K562 (cell line): ENCODE data around the gene STUM. TPM values are rescaled to one million over a fixed set of nuclear protein-coding genes. Genes with fewer than 3 reads are reported as not detected.
A peak's percentile ranks its signal among the peaks of the same experiment; 100 is the strongest.

Experiments
- ATAC-seq: fragments of 200-7000 bp; cut with Tn5 transposase; 3 replicates; pipeline ENCODE4 v1.9.1; 2020; ENCODE audit warnings: moderate library complexity
- BruUV-seq: library from RNA; stranded (reverse); fragments of 400-500 nt; replicated peaks from 2 replicates; lab custom pipeline; 2021; lab: Mats Ljungman, UMichigan
- CTCF ChIA-PET: fragments of 300-600 bp; formaldehyde crosslinking; extraction: SDS; loops from one replicate; lab custom pipeline; 2021; ENCODE audit warnings: low intra/inter-chr PET ratio; lab: Yijun Ruan, JAX
- POLR2A ChIA-PET: fragments of 300-600, 350-650 bp; sonication (Branson Sonifier 250); formaldehyde crosslinking; extraction: SDS; loops from one replicate; lab custom pipeline; 2021; ENCODE audit warnings: antibody characterized with exemption, inconsistent platforms; lab: Yijun Ruan, JAX
- DNase-seq, 4 experiments: peaks; one replicate each; pipeline versions ENCODE4 v3.0.0 to v3.0.0-alpha.2; 2011 to 2018; ENCODE audit warnings: low spot score in 3 of 4, mixed read lengths in 3 of 4; ENCODE audit errors: extremely low read depth in 1 of 4
- FAIRE-seq: peaks from 2 replicates; lab custom pipeline; 2011; peaks lifted over from hg19 to GRCh38; lab: Jason Lieb, UNC
- H2AFZ ChIP-seq: 2 replicates; pipeline ENCODE4 v1.6.0; 2011; ENCODE audit warnings: low read depth, low read length, control low read depth, inconsistent platforms
- H3K27ac ChIP-seq: fragments of 200-600 bp; 3 replicates; pipeline ENCODE4 v1.8.0; 2011; ENCODE audit warnings: low read depth, mild to moderate bottlenecking, control low read depth, inconsistent platforms, low read length, moderate library complexity, mixed read lengths; ENCODE audit errors: extremely low read depth
- H3K27me3 ChIP-seq, 2 experiments: fragments of 300-600 bp in 1 of 2; 2 replicates in 1 of 2; 3 replicates in 1 of 2; pipeline versions ENCODE4 v1.6.0 to v1.8.0; 2011; ENCODE audit warnings: inconsistent platforms in 2 of 2, low read length in 2 of 2, mild to moderate bottlenecking in 1 of 2, mixed read lengths in 1 of 2, moderate library complexity in 1 of 2; ENCODE audit not compliant: control insufficient read depth in 2 of 2, insufficient read depth in 2 of 2
- H3K36me3 ChIP-seq: fragments of 300-600 bp; 3 replicates; pipeline ENCODE4 v1.8.0; 2011; ENCODE audit warnings: mild to moderate bottlenecking, low read length, inconsistent platforms; ENCODE audit not compliant: control insufficient read depth, insufficient read depth
- H3K4me1 ChIP-seq, 2 experiments: fragments of 200-600 bp in 1 of 2; replicated peaks in 1 of 2; 2 replicates in 1 of 2; 3 replicates in 1 of 2; pipeline versions ENCODE4 v1.5.1 to v1.8.0; 2011; ENCODE audit warnings: inconsistent platforms in 2 of 2, low read length in 2 of 2, mild to moderate bottlenecking in 1 of 2, mixed read lengths in 1 of 2, moderate library complexity in 1 of 2; ENCODE audit not compliant: control insufficient read depth in 2 of 2, insufficient read depth in 2 of 2
- H3K4me2 ChIP-seq: 2 replicates; pipeline ENCODE4 v1.6.1; 2011; ENCODE audit warnings: low read length, control low read depth, inconsistent platforms, mixed read lengths; ENCODE audit not compliant: insufficient read depth
- H3K4me3 ChIP-seq: fragments of 200-600 bp; sonication (generic), shearing (Covaris generic); 2 replicates; pipeline ENCODE4 v1.5.1; 2016; ENCODE audit warnings: control low read depth, inconsistent platforms
- H3K79me2 ChIP-seq: fragments of 200-600 bp; 3 replicates; pipeline ENCODE4 v1.8.0; 2011; ENCODE audit warnings: low read length, inconsistent platforms; ENCODE audit not compliant: control insufficient read depth, insufficient read depth
- H3K9ac ChIP-seq, 2 experiments: 2 replicates each; pipeline versions ENCODE4 v1.6.0 to v1.6.1; 2011; ENCODE audit warnings: low read depth in 2 of 2, low read length in 2 of 2, control low read depth in 1 of 2, inconsistent platforms in 1 of 2, mild to moderate bottlenecking in 1 of 2, mixed read lengths in 1 of 2; ENCODE audit not compliant: insufficient read depth in 1 of 2
- H3K9me1 ChIP-seq: one replicate; pipeline ENCODE4 v1.6.0; 2011; ENCODE audit warnings: inconsistent platforms, mild to moderate bottlenecking, low read length, moderate library complexity; ENCODE audit not compliant: control insufficient read depth, insufficient read depth
- H3K9me3 ChIP-seq: replicated peaks from 2 replicates; pipeline ENCODE4 v1.5.1; 2011; ENCODE audit warnings: low read depth, low read length, inconsistent platforms; ENCODE audit not compliant: control insufficient read depth, insufficient read depth
- H4K20me1 ChIP-seq: replicated peaks from 2 replicates; pipeline ENCODE4 v1.6.1; 2011; ENCODE audit warnings: low read length, inconsistent platforms, mixed read lengths; ENCODE audit not compliant: control insufficient read depth, insufficient read depth
- NCOA4 ChIP-seq: fragments of 450-650 bp; IDR thresholded peaks from 2 replicates; pipeline ENCODE4 v1.6.1; 2018; ENCODE audit warnings: mild to moderate bottlenecking; ENCODE audit not compliant: partially characterized antibody
- RAD21 ChIP-seq, 2 experiments: fragments of 250-450 bp in 1 of 2; fragments of 450-650 bp in 1 of 2; sonication (Bioruptor Pico) in 1 of 2; formaldehyde crosslinking in 1 of 2; IDR thresholded peaks in 1 of 2; conservative IDR thresholded peaks in 1 of 2; 2 replicates each; pipeline versions ENCODE4 v1.4.0 to v1.8.0; 2020 to 2022; ENCODE audit warnings: mild to moderate bottlenecking in 2 of 2, moderate library complexity in 1 of 2
- SREBF2 ChIP-seq: sonication (generic); formaldehyde crosslinking; IDR thresholded peaks from 2 replicates; pipeline ENCODE4 v1.4.0; 2020; ENCODE audit warnings: mild to moderate bottlenecking, missing genetic modification reagents
- ZKSCAN3 ChIP-seq: fragments of 250-450 bp; sonication (Bioruptor Pico); IDR thresholded peaks from 2 replicates; pipeline ENCODE4 v1.4.0; 2020
- ZZZ3 ChIP-seq: fragments of 450-650 bp; IDR thresholded peaks from 2 replicates; pipeline ENCODE4 v1.6.1; 2016; ENCODE audit warnings: antibody characterized with exemption, mild to moderate bottlenecking, moderate library complexity
- WGBS: fragments of 100-300 bp; shearing (Covaris generic); methylation state at CpG from one replicate; pipeline ENCODE4 v1.1.6; 2016; ENCODE audit warnings: low coverage, mixed read lengths; ENCODE audit not compliant: insufficient coverage; ENCODE audit errors: missing lambda C conversion rate; 5-methylcytosine and 5-hydroxymethylcytosine counted together
- in situ Hi-C: fragments of 300-500 bp; cut with MboI; formaldehyde crosslinking; loops from 4 replicates; pipeline ENCODE4 v1.15.0; 2018; ENCODE audit warnings: inconsistent platforms, mixed read lengths
- intact Hi-C: fragments of 100-400 bp; cut with micrococcal nuclease; formaldehyde crosslinking; loops from 2 replicates; pipeline ENCODE4 v1.14.2; 2022
- polyA plus RNA-seq, 8 experiments: library from polyadenylated mRNA; depleted of rRNA in 4 of 8; stranded (reverse) in 5 of 8; unstranded in 3 of 8; fragments of >200 nt; fragmentation: Nextera tagmentation in 2 of 8; fragmentation: Illumina TruSeq in 1 of 8; extraction: Ambion mirVana in 2 of 8; extraction: Trizol in 1 of 8; gene quantifications; 2 replicates each; pipeline versions ENCODE4 v1.2.1 to v1.2.3, GENCODE V29; 2011 to 2014; ENCODE audit warnings: inconsistent platforms in 1 of 8, missing spikeins in 1 of 8
- total RNA-seq, 7 experiments: library from RNA; depleted of rRNA in 6 of 7; stranded (reverse); fragments of >200 nt in 6 of 7; fragmentation: Illumina TruSeq in 2 of 7; extraction: Trizol in 2 of 7; gene quantifications; 2 replicates each; pipeline versions ENCODE4 v1.2.1 to v1.2.3, GENCODE V29; 2011 to 2021; ENCODE audit warnings: low replicate concordance in 1 of 7
- TF ChIP-seq, protein P1 (sequence below), 3 experiments: IDR thresholded peaks in 2 of 3; conservative IDR thresholded peaks in 1 of 3; 2 replicates each; pipeline ENCODE4 v1.5.1; 2011 to 2012; ENCODE audit warnings: low read length in 3 of 3, mild to moderate bottlenecking in 3 of 3, control low read depth in 2 of 3, improper control_type of control experiment in 1 of 3, inconsistent platforms in 1 of 3, low read depth in 1 of 3, mixed read lengths in 1 of 3, moderate library complexity in 1 of 3; ENCODE audit not compliant: insufficient read depth in 2 of 3
- TF ChIP-seq, protein P2 (sequence below), 2 experiments: fragments of 450-650 bp; formaldehyde crosslinking in 1 of 2; IDR thresholded peaks; 2 replicates each; pipeline versions ENCODE4 v1.4.0 to v1.6.1; 2014 to 2020; ENCODE audit warnings: mild to moderate bottlenecking in 2 of 2, borderline replicate concordance in 1 of 2, low read depth in 1 of 2
- TF ChIP-seq, protein P3 (sequence below): IDR thresholded peaks from 2 replicates; pipeline ENCODE4 v1.6.1; 2011; ENCODE audit not compliant: insufficient read length; ENCODE audit errors: extremely low read depth

The STUM gene
- total and polyA plus RNA-seq, 9 of the 15 experiments (the other 6 are each of a cell fraction or from before 2014, with no cell fraction given) = not detected

DNA sequence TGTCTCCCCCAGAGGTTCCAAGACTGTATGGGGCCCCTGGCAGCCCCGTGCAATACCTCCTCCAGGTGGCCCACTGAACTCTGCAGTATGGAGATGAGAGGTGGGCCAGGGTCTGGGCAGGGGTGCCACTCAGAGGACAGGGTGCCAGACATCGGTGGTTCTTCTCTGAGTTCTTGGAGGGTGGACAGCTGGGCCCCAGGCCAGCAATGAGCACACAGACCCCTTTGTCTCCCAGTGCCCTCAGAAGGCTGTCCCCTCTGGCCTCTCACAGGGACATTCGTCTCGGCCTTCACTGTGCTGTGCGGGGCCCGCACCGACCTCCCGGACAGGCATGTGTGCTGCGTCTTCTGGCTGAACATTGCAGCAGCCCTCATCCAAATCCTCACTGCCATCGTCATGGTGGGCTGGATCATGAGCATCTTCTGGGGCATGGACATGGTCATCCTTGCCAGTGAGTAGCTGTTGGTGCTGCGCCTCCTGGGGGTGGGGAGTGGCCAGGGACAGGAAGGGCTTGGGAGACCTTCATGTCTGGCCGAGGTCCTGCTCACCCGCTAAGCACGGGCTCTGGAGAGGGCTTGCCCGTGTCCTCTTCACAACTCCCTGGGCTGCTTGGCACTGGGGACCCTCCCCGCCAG lies 48.1 kb downstream of the STUM start:
- DNase-seq (peak in 1 of 4 experiments; percentile 14), ATAC-seq (peak; percentile 81), FAIRE-seq (no peak)
- BruUV-seq = no TSS peak
- in situ Hi-C loops (no loop called here), intact Hi-C loops (no loop called here)
- Histone ChIP-seq H3K4me2 (no peak overlapping the region), H3K27ac (no peak overlapping the region), H2AFZ (no peak overlapping the region), H3K9me1 (no peaks in the 10 kb centered on the region), H3K9me3 (no peaks in the 10 kb centered on the region), H3K4me1 (peaks cover 0 to 3% of the 10 kb centered on the region in 2 experiments; a peak in 1 of 5 replicates), H3K36me3 (no peaks in the 10 kb centered on the region), H3K9ac (0 out of 4 replicates have a peak overlapping the region, but pooled peaks of 1 of the 2 experiments have one; percentile 21), H3K27me3 (peaks cover 46 to 86% of the 10 kb centered on the region in 2 experiments), H3K79me2 (no peaks in the 10 kb centered on the region), H3K4me3 (no peak overlapping the region), H4K20me1 (peaks cover 5% of the 10 kb centered on the region; the same call in 1 of the 2 replicates)
- TF ChIP-seq, protein P1, sequence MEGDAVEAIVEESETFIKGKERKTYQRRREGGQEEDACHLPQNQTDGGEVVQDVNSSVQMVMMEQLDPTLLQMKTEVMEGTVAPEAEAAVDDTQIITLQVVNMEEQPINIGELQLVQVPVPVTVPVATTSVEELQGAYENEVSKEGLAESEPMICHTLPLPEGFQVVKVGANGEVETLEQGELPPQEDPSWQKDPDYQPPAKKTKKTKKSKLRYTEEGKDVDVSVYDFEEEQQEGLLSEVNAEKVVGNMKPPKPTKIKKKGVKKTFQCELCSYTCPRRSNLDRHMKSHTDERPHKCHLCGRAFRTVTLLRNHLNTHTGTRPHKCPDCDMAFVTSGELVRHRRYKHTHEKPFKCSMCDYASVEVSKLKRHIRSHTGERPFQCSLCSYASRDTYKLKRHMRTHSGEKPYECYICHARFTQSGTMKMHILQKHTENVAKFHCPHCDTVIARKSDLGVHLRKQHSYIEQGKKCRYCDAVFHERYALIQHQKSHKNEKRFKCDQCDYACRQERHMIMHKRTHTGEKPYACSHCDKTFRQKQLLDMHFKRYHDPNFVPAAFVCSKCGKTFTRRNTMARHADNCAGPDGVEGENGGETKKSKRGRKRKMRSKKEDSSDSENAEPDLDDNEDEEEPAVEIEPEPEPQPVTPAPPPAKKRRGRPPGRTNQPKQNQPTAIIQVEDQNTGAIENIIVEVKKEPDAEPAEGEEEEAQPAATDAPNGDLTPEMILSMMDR (IDR thresholded peaks at IDR 0.05 in 2 of 3, conservative IDR thresholded peaks at IDR 0.05 in 1 of 3; ENCODE audit: insufficient read depth in 2 of 3, low read depth in 1 of 3, low read length in 3 of 3) = peak; percentile 32 to 50 (median 40); a peak in 4 of 6 replicates
- TF ChIP-seq ZKSCAN3 (CRISPR knock-in tag) = no peak
- TF ChIP-seq NCOA4 = no peak
- no peak for TF ChIP-seq ZZZ3
- TF ChIP-seq RAD21 (CRISPR knock-in tag; conservative IDR thresholded peaks at IDR 0.05 in 1 of 2, IDR thresholded peaks at IDR 0.05 in 1 of 2) = peak in 1 of 2 experiments; percentile 24; a peak in 1 of 4 replicates
- TF ChIP-seq, protein P2, sequence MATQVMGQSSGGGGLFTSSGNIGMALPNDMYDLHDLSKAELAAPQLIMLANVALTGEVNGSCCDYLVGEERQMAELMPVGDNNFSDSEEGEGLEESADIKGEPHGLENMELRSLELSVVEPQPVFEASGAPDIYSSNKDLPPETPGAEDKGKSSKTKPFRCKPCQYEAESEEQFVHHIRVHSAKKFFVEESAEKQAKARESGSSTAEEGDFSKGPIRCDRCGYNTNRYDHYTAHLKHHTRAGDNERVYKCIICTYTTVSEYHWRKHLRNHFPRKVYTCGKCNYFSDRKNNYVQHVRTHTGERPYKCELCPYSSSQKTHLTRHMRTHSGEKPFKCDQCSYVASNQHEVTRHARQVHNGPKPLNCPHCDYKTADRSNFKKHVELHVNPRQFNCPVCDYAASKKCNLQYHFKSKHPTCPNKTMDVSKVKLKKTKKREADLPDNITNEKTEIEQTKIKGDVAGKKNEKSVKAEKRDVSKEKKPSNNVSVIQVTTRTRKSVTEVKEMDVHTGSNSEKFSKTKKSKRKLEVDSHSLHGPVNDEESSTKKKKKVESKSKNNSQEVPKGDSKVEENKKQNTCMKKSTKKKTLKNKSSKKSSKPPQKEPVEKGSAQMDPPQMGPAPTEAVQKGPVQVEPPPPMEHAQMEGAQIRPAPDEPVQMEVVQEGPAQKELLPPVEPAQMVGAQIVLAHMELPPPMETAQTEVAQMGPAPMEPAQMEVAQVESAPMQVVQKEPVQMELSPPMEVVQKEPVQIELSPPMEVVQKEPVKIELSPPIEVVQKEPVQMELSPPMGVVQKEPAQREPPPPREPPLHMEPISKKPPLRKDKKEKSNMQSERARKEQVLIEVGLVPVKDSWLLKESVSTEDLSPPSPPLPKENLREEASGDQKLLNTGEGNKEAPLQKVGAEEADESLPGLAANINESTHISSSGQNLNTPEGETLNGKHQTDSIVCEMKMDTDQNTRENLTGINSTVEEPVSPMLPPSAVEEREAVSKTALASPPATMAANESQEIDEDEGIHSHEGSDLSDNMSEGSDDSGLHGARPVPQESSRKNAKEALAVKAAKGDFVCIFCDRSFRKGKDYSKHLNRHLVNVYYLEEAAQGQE (IDR thresholded peaks at IDR 0.05; ENCODE audit: borderline replicate concordance) = peak; percentile 6; the same call in 1 of the 2 replicates
- TF ChIP-seq, protein P2 (CRISPR knock-in tag; IDR thresholded peaks at IDR 0.05; ENCODE audit: low read depth) = no peak
- TF ChIP-seq, protein P3, sequence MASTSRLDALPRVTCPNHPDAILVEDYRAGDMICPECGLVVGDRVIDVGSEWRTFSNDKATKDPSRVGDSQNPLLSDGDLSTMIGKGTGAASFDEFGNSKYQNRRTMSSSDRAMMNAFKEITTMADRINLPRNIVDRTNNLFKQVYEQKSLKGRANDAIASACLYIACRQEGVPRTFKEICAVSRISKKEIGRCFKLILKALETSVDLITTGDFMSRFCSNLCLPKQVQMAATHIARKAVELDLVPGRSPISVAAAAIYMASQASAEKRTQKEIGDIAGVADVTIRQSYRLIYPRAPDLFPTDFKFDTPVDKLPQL = no peak
- no peak for TF ChIP-seq SREBF2 (CRISPR knock-in tag)
- ChIA-PET POLR2A (no interaction called here), CTCF (no interaction called here)
- 2% methylated on average over 16 of the region's 16 CpGs for whole genome bisulfite sequencing
